Activated CD8-positive, alpha-beta memory T cell treated with anti-CD3 and anti-CD28 coated beads, Interleukin-2, amount 50 U/mL, for 24 hours (primary cell): ENCODE data around the gene FAM3B.

Source experiments
- DNase-seq: peaks from one replicate; pipeline ENCODE4 v3.0.0-alpha.2; 2020; ENCODE audit errors: extremely low read depth

FAM3B gene

DNA sequence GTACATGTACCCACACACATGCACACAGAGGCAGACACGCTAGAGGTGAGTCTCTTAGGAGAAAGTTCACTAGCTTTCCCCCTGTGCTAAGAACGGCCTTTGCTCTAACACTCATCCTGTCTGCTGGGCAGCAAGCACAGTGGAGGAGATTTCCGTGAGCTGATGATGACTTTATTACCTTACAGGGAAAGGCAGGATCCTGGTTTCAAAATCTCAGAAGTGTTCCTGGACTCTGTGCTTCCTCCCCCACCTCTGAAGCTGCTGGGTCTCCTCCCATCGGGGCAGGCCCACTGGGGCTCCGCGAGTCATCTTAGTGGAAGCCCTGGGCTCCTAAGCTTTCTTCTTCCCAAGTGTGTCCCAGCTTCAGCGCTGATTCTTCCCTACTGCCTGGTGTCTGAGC lies 2.7 kb downstream of the FAM3B start:
- DNase-seq = no peak

DNA sequence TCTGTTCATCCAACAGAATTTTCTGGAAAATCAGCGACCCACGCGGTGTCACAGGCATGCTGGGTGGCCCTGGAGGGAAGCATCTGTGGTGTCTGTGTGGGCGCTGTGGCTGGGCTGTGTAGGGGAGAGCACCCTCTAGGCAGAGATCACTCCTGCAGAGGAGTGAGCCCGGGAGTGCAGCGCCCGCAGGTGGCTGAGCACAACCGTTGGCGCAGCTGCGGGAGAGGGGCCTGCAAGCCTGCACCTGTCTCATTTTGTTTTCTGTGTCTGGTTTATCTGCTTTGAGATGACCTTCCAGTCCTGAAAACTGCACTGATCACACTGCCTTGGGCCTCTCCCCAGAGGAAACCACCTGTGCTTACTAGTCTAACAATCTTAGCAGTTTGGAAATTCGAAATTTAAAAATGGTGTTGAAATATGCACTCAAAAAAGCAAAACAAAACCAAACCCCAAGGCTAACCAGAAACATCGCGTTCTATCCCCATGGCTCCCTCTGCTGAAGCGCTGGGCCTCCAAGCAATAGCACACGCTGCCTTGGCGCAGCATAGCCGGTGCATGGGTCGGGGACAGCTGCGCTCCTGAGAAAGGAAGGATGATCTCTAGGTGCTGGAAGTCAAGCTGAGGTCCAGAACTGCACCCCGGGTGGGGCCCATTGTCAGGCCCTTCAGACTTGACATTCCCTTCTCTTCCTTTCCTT lies 4.8 kb downstream of the FAM3B start:
- no peak for DNase-seq

DNA sequence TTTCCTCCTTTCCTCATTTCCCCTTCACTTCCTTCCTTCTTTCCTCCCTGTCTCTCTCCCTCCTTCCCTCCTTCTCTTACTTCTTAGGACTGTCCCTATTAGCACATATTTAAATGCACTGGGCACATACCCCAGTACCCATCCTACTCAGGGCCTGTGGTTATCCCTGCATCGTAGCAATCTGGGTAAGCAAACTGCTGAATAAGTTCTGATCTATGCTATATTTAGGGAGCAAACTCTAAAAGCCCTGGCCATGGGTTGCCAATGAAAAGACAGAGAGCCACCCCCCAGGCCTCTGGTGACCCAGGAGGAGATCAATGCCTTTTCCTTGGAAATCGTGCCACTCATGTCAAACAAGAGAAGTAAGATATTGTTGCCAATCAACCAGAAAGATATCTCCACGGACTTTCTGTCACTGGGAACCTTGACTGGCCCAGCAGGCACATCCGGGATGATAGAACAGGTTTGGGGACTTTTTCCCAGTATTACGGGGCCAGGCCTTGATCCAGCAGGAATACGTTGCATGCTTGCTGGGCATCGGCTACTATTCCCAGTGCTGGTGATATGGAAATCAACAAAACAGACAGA lies 5.4 kb downstream of the FAM3B start:
- DNase-seq = no peak

DNA sequence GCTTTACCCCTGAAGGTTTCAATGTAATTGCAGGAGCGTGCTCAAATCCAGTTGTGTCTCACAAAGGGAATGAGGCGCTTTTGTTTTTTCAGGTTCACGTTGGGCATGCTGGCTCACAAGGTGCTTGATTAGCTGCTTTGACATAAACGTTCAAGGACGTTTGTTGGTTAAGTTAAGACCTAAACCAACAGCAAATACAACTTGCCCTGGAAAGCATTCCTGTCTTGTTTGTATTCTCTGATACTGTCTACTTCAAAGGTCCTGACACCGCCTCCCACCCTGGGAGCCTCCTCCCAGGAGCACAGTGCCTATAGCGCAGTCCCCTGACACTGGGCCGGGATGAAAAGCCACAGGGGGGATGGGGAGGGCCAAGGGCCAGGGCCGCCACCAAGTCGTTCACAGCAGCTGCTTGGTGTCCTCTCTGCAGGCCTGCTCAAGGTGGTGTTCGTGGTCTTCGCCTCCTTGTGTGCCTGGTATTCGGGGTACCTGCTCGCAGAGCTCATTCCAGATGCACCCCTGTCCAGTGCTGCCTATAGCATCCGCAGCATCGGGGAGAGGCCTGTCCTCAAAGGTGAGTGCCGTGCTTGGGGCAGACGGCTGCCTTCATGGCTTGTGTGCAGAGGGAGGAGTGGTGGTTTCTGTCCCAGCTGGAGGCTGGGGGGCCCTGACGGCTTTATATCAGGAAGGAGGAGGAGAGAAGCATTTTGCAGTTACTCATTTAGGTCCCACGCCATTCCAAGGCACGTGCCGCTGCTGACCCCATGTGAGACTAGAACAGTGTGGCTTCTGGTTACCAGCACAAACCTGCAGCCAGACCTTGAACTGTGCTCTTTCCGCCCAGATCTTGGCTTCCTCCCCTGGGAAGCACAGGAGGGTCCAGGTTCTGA lies 6.1 kb downstream of the FAM3B start:
- no peak for DNase-seq

DNA sequence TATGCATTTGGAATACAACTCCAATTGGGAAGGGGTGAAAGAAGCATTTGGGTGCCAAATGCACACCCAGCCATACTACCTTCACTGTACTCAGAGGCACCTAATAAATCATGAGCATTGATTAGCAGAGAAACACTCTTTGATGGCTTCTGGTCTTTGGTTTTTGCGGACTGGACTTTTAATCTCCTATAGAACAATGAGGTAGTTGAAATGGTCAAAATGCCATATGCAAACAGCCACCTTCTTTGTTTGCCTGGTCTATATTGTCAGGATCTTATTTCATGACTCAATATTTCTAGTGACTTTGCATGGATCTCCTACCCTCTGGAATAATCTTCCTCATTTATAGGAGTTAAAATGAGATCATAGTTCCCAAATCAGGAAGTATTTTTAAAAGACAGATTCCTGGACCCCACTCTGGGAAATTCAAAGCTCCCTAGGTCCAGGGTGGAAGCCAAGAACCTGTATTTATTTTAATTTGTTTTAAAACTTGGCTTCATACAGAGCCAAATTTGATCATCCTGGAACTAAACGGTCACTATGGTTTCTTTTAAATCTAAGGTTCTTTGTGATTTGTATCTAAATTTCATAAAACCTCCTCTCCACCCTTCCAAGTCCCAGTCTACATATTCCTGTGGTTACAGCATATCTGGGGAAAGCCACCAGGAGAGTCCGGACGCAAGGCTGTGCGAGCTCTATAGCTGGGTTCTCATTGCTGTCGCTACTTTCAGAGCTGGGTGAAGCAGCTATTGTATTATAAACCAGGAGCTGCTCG lies 8.7 kb downstream of the FAM3B start:
- no peak for DNase-seq

DNA sequence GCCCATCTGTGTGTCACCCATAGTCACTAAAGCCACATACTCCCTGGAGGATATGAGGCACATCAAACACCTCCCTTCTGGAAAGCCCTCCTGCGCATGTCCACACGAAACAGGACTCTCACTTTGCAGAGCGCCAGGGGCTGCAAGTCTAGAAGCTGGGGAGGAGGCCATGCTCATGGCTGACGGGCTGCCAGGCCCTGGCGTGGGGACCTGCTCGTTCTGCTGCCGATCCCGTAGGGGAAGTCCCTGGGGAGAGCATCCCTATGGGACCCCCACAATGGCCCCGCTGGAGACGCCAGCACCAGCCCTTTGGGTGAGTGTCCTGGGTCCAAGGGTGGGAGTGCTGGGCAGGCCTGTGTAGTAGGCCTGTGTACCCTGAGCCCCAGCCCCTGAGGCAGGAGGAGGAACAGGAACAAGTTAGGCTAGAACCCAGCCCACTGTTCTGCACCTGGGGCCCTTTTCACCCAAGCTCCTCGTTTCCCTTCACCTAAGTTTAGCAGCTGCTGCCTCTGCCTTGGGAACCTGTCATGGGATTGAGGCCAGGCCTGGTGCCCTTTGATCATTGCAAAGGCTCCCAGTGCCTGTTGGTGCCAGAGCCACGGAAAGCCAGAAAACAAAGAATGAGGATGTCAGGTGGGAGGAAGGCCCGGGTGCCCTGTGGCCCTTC lies 9.9 kb downstream of the FAM3B start:
- no peak for DNase-seq

DNA sequence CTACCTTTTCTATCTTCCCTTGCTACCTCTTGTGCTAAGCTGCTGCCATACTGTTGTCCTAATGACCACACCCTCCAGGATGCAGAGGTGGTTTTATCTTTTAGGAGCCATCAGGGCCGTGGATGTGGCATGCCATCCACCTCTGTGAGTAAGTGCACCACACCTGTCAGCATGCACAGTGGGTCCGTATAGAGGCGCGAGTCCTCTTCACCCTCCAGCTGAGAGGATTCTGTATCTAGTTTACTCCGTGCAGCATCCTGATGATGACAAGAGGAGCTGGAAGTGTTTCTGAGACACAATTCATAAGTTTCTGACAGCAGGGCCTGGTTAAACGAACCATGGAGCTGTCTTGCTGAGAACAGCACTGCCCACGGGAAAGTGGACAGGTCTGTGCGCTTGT lies 11.2 kb downstream of the FAM3B start:
- no peak for DNase-seq

DNA sequence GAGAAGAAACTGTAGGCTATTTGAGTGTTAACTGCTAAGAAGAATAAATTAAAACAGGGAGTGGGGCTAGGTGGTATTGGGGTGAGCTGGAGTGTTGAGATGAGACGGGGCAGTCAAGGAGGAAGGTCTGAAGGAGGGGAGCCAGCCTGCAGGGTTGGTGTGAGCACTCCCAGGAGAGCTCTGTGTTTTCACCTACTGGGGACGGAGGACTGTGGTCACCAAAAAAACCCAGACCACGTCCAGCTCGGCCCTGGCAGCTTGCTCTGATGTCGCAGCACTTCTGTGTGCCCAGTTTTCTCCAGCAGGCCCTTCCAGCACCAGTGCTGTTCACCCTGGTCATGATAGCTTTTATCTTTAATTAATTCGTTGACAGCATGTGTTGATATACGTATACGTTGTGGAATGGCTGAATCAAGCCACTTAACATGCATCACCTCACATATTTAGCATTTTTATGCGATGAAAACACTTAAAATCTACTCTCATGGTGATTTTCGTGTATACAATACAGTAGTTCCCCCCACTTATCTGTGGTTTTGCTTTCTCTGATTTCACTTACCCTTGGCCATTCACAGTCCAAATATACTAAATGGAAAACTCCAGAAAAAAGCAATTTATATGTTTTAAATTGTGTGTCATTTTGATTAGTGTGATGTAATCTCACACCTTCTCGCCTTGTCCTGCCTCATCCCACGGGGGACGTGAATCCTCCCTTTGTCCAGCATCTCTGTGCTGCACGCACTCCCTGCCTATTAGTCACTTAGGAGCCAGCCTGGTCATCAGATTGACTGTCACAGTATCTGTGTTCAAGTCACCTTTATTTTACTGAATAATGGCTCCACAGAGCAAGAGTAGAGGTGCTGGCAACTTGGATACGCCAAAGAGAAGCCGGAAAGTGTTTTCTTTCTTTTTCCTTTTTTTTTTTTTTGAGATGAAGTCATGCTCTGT lies 12.3 kb downstream of the FAM3B start:
- no peak for DNase-seq

DNA sequence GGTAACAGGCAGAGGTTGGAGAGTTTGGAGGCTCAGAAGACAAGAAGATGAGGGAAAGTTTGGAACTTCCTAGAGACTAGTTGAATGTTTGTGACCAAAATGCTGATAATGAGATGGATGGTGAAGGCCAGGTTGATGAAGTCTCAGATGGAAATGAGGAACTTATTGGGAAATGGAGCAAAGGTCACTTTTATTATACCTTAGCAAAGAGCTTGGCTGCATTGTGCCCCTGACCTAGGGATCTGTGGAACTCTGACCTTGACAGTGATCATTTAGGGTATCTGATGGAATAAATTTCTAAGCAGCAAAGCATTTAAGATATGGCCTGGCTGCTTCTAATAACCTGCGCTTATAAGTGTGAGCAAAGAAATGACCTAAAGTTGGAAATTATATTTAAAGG lies 17.2 kb downstream of the FAM3B start:
- no peak for DNase-seq

DNA sequence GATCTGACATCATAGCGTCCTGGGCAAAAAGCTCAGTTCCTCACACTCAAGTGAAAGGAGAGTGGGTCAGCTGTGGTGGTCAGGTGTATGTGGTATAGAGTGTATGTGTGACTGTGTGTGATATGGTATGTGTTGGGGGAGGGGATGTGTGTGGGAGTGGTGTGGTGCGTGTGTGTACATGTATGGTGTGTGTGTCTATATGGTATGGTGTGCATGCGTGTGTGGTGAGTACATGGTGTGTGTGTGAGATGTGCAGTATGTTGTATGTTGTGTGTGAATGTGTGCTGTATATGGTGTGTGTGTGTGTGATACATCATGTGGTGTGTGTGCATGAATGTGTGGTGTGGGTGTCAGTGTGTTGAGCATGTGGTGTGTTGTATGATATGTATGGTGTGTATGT lies 20.9 kb downstream of the FAM3B start:
- DNase-seq = no peak

DNA sequence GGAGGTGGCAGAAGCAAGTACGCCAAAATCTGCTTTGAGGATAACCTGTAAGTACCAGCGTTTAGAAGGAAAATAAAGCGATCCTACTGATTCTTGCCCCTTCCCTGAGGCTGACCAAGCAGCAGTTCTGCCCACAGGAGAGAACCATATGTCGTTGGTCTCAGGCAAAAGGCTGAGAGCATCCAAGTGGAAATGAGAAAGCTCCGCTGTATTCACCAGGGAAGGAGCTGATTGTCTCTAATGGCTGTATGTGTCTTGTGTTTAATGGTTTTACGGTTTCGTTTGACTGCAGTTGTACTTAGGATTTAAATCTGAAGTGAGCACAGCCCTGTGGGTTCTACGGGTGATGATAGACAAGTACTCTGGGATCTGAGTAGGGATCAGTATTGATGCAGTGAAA lies 21.9 kb downstream of the FAM3B start:
- no peak for DNase-seq

DNA sequence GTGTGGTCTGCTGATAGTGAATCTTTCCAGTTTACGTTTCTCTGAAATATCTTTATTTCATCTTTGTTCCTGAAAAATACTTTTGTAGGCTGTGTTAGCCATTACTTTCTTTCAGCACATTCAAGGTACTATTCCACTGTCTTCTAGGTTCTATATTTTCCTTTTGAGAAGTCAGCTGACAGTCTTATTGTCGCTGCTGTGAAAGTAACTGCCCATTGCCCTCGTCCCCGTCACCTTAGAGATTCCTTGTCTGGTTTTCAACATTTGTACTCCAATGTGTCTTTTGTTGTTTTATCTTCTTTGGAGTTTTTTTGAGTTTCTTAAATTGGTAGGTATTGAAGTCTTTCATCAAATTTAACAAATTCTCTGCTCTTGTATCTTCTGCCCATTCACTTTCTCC lies 25.4 kb downstream of the FAM3B start:
- DNase-seq = no peak

DNA sequence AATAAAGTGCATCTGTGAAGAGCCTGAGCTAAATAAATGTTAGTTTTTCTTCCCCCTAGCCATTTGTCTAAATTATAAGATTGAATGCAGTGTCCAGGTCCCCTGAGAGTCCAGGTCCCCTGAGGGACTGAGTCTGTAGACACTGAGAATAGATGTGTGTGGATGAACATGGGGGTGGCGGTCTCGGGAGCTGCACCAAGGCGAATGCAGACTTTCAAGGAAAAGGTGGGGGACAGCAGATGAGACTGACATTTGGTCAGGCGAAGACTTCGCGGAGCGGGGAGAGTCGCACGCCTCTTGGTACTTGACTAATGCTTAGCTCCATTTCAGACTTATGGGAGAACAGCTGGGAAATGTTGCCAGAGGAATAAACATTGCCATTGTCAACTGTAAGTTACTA lies 27.5 kb downstream of the FAM3B start:
- no peak for DNase-seq

DNA sequence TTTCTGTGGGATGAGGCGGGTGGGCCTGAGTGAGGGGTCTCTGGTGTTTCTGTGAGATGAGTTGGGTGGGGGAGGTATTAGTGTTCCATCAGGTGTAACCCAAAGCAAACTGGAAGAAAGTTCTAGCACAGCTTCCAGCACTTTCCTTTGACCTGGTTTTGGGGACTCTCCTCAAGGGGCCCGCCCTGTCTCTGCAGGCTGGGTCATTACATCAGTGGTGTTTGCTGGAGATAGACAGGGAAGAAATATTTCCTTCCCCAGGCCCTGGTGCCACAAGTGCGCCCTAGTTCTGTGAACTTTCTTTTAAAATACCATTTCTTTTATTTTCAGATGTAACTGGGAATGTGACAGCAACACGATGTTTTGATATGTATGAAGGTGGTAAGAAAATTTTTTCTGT lies 28.8 kb downstream of the FAM3B start:
- DNase-seq = no peak

DNA sequence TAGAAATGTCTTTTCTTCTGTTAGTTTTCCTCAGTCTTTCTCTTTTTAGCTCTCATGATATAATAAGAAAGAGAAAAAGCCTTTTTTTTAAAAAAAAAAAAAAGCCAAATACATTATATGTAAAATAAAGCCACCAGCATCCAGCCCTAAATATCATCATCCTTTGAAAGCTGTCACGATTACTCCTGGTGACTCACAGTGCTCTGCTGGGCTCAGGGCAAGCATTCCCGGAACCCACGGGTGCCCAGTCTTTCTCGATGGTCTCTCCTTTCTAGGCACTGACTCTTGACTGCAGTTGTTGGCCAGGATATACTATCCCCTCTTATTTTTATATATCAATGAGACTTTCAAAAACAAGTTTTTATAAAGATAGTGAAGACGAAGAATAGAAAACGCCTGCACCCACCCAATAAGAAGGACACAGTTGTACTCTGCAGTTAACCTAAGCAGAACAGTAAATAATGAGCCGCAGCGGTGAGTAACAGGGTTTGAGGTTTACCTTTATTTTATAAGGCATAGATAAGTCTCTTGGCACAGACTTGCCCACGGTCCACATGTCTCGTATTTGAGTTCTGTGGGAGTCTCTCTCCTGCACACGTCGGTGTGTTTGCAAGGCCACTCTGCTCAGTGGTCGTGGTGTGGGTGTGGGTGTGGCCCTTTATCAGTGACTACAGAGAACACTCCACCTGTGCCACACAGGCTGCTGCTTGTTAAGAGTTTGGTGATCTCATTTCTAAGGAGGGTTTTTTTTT lies 29.5 kb downstream of the FAM3B start:
- no peak for DNase-seq

DNA sequence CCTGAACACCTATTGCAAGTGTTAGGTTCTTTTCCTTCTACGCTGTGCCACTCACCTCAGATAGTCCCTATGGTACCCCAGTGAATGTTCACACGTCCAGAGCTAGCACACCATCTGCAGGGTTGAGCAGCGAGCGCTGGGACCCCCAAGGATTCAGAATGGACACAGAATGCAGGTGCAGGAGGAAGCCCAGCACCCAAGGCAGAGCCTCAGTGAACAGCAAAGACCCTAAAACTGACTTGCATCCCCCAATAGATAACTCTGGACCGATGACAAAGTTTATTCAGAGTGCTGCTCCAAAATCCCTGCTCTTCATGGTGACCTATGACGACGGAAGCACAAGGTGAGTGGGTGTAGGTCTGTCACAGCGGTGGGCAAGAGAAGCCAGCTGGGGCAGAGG lies 30.2 kb downstream of the FAM3B start:
- DNase-seq = no peak

DNA sequence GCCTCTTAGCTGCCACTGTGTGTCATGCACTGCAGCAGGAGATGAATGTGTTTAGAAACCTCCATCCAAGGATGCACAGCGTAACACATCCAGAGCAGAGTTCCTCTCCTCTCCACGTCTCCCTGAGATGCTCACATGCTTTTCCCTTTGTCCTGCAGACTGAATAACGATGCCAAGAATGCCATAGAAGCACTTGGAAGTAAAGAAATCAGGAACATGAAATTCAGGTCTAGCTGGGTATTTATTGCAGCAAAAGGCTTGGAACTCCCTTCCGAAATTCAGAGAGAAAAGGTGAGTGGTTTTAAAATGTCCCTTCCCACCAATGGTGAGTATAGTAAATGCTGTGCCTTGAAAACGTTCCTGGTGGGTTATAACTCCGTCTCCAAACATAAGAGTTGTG lies 31.8 kb downstream of the FAM3B start:
- DNase-seq = no peak

DNA sequence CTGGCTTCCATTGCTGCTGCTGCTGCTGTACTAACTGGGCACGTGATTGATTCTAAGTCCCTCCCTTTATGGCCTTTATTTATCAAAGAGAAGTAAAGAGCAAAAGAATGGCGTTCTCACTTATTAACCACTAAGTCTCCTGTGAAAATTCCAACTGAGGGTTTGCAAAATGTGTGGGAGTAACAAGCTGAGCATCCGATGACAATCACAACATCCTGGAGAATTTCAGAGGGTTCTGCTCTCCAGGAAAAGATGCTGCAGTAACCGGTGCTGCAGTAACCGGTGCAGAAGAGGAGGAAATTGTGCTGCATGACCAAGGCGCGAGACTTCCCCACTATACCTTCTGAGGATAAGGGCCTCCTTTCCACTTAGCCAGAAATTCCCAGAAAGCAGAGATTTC lies 32.5 kb downstream of the FAM3B start:
- DNase-seq = no peak

DNA sequence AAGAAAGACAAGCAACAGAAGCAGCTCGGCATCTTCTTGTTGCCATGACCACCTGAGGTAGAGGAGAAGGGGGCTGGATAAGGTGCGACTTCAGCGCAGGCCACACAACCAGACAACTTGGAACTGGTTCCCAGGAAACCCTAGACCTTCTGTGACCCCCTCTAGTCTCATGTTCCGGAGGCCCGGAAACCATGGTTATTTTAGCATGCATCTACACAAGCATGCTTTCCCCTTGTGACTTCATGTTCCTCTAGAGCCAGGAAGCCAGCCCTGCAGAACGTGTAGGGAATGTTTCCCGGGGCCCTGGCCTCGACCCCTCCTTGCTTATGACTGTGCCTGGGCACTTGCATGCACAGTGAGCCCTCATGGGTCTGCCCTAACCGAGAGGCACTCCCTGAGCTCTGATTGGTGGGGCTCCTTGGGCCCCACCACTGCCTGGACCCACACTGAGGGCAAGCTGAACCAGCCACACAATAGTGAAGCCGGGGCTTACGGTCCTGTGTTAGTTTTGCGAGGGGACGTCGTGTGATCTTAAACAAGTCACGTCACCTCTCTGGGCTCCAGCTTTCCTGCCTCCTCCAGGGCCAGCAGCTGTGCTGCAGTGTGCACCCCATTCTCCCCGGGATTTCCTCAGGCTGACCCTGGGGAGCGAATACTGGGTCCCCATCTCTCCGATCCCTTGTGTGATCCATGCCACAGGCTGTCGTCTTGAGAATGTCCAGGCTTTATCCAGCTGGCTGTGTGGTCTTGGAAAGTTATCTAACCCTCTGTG lies 33.2 kb downstream of the FAM3B start:
- no peak for DNase-seq
